ENCODE measurements around the gene SLC6A9.
A peak's percentile ranks its signal among the peaks of the same experiment; 100 is the strongest.

SLC6A9 gene

DNA sequence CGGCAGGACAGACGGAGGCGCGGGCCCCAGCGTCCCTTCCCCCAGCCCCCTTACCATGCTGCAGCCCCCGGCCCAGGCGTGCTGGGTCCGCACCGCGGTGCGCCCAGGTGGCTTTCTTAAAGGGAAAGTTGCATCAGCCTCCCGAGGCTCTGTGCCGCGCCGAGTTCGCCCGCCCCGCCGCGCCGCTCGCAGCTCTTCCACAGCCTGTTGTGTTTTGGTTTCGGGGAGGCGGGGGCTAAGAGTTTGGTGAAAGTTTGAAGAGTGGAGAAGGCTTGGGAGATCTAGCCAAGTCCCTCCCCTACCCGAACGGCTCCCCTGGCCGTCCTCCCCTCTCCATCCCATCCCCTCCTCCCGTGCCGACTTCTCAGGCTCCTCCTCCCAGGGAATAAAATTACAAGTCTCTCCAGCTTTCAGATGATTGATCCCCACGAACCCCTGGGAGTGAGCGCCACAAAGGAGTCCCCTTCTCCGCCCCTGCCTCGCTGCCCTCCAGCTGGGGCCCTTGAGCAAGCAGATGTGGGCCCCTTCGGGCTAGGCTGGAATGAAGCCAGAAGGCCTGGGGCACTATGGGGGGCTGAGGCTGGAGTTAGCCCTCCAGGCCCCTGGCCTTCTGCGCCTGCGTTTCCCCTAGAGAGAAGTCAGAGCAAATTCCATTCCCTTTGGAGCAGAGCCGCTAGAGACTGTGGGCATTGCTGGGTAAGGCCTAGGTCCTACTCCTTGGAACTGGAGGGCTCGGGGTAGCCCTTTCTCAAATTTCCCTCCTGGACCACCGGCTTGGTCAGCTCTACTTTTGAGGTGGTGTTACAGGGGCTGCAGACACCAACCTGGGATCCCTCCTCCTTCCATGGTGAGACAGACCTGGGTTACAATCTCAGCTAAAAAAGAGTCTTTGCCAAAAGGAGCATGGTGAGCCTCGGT, at the start of gene SLC6A9:
Gene SLC6A9 (minus strand): TSS at position 211 of the 918 bp plus-strand sequence. CDS start 7,185 bp downstream, outside the sequence.
- DNase-seq (ENCODE audit: low spot score), result peak; percentile 20

DNA sequence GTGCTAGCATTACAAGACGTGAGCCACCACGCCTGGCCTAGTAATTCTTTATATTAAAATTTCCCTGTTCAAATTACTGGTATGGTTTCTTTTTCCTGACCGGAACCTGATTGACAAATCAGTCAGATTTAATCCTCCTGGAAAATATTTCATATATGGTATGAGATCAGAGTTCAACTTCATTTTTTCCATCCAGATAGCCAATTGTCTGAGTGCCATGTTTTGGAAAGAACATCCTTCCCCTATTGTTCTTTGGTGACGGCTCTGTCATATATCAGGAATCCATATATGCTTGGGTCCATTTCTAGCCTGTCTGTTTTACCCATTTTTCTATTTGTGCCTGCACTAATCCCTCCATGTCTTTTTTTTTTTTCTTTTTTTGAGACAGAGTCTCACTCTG, 48.3 kb upstream of the SLC6A9 start:
- no peak for DNase-seq (ENCODE audit: low spot score)

DNA sequence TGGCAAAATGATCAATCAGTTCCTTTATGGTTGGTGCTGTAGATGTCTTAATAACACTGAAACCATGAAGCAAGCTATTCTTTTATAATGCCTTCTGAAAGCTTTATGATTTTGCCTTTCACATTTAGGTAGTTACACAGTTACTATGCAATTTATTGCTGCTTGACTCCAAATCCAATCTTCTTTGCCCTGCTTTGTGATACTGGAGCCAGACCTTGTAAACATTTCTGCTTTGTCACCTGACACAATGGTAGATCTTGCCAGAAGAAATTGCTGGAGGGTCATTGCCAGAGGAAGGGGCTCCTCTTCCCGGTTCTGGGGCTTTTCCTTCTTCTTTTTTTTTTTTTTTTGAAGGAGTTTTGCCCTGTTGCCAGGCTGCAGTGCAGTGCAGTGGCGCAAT, 46.8 kb upstream of the SLC6A9 start:
- no peak for DNase-seq (ENCODE audit: low spot score)

DNA sequence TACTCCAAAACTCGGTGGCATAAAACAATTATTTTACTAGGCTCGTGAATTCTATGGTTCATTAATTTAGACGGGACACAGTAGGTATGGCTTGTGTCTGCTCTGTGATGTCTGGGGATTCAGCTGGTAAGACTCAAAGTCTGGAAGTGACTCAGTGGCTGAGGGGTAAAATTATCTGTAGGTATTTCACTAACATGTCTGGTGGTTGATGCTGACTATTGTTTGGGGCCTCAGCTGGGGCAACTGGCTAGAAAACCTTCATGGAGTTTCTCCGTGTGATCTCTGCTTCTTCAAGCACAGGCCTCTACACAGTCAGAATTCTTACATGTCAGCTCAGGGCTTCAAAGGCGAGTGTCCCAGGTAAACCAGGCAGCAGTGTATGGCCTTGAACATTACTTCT, 46.2 kb upstream of the SLC6A9 start:
- DNase-seq (ENCODE audit: low spot score), result no peak

DNA sequence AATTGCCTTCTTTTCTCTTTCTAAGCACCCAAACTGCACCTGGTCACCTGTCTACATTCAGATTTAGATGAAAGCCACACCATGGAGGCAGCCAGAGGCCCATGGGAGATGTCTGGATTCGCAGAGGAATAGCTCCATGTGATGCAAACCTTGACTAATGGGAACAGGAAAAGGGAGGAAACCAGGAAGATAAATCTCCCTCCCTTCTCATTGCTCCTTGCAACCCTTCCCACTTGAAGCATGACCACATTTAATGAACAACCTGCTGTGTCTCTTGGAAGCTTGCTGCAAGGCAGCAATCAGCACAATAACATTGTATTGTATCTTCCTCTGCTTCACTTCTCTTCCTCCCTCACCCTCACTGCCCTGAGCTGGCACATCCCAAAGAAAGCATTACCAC, 44.8 kb upstream of the SLC6A9 start:
- DNase-seq (ENCODE audit: low spot score), result no peak

DNA sequence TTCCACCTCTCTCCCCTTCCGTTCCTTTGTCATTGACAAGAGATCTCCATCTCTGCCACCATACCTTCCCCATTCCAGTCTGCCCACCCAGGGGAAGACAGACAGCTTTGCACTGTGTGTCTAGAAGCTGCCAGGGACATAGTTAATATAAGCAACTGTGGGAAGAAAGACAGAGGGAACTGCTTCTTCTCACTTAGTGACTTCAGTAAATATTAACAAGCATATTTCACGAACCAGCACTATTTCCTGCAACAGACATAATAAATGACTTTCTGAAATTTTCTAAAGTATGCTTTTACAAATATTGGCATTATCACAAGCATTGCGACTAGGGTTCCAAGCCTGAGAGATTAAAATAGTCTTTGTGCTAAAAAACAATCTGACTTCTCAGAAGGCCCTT, 43.2 kb upstream of the SLC6A9 start:
- DNase-seq (ENCODE audit: low spot score), result no peak

DNA sequence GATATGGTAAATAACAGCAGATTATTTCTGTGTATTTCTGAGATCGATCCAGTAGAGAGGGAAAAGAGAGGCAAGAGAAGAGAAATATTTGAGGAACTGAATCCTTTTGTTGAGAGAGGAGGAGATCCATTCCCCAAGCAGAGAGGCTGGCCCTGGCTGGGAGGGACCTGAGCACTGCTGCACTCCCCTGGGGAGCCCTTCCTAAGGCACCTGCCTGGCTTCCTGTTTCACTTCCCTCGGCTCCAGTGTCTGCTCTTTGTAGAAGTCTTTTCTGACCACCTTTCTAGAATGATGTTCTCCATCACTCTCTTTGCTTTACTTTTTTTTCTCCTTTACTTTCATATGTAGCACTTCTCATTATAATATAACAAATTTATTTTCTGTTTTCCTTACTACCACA, 42.3 kb upstream of the SLC6A9 start:
- DNase-seq (ENCODE audit: low spot score), result no peak

DNA sequence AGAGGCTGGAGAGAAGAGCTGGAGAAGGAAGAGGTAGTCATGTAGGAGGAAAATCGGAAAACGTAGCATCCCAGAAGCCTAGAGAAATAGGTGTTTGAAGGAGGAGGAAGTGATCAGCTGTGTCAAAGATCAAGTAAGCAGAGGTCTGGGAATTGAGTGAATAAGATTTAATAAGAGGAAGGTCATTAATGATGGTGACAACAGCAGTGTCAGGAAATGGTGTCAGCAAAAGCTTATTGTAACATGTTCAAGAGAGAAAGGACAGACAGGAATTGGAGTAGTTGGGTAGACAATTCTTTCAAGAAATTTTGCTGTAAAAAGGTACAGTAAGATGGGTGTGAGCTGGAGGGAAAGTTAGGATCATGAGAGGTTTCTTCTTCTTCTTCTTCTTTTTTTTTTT, 41.6 kb upstream of the SLC6A9 start:
- DNase-seq (ENCODE audit: low spot score), result no peak

DNA sequence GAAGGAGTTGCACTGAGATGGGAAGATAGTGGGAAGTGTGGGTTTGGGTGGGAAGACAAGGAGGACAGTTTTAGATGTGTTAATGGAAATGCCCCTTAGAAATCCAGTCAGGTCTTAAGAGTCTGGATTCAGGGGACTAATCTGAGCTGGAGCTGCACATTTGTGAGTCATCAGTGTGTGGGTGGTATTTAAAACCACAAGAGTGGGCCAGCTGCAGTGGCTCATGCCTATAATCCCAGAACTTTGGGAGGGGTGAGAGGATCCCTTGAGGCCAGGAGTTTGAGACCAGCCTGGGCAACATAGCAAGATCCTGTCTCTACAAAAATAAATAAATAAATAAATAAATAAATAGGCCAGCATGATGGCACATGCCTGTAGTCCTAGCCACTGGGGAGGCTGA, 40.9 kb upstream of the SLC6A9 start:
- no peak for DNase-seq (ENCODE audit: low spot score)

DNA sequence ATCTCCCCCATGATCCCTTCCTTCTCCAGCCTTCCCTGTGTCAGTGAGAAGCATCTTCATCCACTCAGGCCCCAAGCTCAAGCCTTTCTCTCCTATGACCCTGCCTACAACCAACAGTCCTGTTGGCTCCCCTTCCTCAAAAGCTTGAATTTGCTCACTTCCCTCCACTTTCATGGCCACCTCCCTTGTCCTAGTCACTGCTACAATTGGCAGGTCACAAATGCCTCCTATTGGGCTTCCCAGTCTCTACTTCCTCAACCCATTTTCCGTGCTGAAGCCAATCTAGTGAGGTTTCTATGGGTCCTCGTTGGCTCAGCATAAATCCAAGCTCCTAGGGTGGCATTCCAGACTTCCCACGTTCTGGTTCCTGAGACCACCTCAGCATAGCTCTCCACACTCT, 40.2 kb upstream of the SLC6A9 start:
- DNase-seq (ENCODE audit: low spot score), result no peak

DNA sequence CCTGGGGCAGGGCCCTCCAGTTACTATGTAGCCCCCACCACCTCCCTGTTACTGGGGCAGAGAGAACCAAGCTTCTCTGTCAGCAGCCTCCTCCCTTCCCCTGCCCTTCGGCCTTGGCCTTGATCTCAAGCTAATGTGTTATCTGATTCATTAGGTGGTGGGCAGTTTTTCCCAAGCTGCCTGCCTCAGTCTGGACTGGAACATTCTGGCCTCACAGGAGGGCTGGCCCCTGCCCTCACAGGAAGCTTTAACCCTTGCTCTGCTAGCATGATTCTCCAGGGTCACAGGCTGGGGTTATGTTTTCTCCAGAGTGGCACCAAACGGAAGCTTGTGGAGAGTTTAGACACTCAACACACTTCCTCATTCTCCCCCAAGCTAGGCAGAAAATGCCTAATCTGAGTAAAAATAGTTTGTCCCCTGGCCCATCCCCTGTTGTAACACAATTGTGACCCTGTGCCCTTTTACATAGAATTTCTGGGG, 37.2 kb upstream of the SLC6A9 start:
- DNase-seq (ENCODE audit: low spot score), result no peak

DNA sequence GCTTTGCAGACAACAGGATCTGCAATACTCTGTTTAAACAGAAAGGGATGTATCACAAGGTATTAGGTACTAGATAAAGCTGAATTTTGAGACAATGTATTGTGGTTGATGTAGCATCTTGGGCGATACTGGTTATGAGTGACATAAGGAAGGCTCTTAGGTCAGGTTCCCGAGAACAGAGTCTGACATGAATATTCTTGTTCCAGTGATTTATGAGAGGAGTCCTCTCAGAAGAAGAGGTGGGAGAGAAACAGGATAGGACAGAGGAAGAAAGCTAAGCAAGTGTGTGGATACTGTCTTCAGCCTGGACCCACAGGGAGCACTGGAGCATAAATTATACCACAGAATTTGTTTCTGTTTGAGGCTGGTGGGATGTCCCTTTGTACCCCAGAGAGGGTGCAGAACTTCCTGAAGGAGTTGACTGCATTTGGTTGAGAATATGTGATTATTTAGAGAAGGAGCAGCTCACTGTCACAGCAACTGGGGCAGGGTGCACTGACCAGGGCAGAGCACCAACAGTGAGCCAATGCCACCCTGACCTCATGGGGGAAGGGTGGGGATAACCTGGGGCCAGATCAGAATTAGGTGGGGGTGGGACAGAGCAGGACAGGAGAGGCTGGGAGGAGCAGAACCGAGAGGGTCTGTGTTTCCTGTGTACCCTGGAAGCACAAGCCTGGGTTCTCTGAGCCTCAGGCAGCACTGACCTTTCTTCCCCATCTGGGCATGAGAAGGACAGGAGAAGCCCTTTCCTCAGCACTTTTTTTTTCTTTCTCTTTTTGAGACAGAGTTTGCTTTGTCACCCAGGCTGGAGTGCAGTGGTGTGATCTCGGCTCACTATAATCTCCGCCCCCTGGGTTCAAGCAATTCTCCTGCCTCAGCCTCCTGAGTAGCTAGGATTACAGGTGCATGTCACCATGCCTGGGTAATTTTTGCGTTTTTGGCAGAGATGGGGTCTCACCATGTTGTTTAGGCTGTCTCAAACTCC, 36.3 kb upstream of the SLC6A9 start:
- no peak for DNase-seq (ENCODE audit: low spot score)

DNA sequence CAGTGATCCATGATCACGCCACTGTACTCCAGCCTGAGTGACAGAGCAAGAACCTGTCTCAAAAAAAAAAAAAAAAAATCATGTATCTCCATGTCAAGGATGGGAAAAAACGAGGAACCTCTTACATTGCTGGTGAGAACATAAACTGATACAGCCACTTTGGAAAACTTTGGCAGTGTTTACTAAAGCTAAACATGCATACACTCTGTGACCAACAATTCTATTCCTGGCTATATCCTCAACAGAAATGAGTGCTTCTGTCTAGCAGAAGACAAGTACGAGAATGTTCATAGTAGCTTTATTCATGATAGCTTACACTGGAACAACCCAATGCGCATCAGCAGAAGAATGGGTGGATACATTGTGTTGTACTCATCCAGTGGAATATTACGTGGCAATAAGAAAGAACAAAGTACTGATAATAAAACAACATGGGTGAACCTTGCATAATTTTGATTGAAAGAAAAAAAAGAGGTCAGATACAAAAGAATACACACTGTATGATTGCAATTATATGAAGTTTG, 31.5 kb upstream of the SLC6A9 start:
- DNase-seq (ENCODE audit: low spot score), result no peak

DNA sequence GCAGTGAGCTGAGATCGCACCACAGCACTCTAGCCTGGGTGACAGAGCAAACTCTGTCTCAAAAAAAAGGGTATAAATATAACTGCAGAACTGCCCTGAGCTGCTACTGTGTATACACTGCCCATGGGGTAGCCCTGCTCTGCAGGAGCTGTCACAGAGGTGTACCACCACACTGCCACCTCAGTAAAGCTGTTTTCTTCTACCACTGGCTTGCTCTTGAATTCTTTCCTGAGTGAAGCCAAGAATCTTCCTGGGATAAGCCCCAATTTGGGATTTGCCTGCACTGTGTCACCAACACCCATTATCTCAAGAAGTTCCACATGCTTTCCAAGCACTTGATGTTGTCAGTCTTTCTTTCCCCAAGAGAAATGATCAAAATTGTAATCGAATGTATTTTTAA, 30.6 kb upstream of the SLC6A9 start:
- DNase-seq (ENCODE audit: low spot score), result no peak

DNA sequence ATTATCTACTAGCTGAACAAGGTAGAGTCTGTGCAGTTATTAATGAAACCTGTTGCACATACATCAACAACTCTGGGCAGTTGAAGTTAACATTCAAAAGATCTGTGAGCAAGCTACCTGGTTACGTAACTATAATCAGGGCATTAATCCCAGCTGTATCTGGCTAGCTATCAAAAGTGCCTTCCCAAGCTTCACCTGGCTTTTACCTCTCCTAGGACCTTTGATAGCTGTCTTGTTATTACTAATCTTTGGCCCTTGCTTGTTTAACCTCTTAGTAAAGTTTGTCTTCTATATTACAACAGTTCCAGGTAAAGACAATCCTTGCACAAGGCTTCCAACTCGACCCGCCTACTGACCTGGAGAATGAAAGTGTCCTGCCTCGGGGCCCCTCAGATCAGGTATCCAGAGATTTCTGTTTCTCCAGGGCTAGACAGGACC, 29.6 kb upstream of the SLC6A9 start:
- no peak for DNase-seq (ENCODE audit: low spot score)

DNA sequence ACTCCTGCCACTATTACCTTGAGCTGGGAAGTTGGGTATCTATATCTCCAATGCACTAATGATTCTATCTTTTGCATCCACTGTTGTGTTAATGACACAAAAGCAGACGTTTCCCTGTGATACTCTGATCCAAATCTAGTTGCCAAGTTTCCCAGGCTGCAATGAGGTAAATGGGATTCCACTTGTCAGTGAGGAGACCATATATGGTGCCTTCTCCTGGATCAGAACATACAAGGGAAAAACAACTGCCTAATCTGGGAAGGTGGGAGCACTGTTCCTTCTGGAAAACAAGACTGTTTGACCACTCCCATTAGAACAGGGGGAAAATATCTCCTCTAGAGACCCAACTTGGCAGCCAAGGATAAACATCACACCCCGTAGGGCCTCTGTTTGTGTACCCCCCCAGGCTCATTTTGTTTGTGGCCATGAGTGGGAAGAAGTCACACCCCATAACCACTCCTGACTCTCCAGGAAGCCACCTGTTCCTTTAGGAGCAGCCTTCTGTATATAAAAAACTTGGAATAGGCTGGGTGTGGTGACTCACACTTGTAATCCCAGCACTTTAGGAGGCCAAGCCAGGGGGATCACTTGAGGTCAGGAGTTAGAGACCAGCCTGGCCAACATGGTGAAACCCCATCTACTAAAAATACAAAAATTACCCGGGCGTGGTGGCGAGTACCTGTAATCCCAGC, 28.5 kb upstream of the SLC6A9 start:
- no peak for DNase-seq (ENCODE audit: low spot score)

DNA sequence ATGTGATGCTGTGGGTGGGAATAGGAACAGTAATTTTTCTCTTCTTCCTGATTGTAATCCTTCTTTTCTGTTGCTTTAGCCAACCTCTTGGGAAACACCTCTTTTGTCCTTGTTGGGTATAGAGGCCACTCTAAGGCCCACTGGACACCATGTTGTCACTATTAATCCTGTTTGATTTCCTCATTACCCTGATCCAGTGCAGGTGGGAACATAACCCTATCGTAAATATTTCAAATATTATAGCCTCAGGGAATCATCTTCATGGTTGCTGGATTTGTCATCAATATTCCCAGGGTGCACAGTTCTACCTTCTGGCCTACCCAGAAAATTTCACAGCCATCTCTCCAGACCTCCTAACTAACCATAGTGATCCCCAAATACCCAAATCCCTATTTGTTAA, 27.9 kb upstream of the SLC6A9 start:
- DNase-seq (ENCODE audit: low spot score), result no peak

DNA sequence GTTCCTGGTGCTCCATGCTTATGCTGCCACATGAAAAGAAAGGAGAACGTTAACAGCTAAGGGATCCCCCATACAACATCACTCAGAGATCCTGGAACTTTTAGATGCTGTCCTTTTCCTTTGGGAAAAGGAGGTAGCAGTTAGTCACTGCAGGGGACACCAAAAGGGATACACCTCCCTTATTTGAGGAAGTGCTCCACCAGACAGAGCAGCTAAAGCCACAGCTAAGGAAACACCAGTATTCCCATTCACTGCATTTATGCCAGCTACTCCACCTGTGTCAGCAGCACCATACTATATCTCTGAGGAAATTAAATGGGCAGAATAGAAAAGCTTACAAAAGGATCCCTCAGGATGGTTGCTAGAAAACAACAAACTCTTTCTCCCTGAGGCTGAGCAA, 26.0 kb upstream of the SLC6A9 start:
- no peak for DNase-seq (ENCODE audit: low spot score)

DNA sequence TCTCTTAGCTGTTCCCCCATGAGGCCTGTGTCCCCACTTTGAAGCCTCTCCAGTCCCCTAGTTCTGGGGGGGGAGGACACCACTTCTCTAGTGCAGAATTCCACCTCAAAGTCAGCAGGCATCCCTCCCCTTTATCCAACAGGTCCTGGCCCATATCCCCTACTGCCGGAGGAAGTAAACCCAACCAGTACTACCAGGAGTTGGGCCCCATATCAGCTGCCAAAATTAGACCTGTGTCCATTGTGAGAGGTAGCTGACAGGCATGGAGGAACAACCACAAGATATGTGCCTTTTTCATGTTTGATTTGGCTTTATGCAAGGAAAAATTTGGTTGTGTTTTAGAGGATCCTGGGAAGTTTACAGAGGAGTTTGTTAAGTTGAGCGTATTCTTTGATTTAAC, 22.1 kb upstream of the SLC6A9 start:
- DNase-seq (ENCODE audit: low spot score), result no peak

DNA sequence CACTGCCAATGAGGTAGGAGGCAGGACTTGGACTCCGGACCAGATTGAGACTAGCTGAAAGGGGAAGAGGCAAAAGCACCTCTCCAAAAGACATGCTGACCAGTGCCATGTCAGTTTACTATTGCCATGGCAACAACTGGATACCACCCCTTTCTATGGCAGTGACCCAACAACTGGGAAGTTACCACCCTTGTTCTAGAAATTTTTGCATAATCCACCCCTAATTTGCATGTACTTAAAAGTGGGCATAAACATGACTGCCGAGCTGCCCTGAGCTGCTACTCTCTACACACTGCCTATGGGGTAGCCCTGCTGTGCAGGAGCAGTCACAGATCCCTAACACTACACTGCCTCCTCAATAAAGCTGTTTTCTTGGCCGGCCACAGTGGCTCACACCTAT, 19.0 kb upstream of the SLC6A9 start:
- DNase-seq (ENCODE audit: low spot score), result no peak

DNA sequence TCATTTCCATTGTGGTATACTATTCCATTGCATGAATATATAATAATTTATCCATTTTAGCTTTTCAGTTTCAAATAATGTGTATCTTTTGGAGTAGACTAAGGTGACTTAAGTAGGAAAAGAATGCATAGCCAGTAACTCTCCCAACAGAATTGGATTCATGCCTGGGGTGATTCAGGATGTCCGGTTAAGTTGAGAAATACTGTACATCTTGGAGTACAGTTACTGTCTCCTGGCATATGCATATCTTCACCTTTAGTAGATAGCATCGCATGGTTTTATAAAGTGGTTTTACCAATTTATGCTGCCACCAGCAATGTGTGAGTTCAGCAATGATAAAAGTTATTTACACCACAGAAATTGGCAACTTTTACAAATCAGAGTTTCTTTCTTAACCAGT, 18.6 kb upstream of the SLC6A9 start:
- DNase-seq (ENCODE audit: low spot score), result no peak
